HL-60/S4 treated with phorbol 12-myristate 13-acetate at 8.2 ng/mL for 4 days and 3 days (cell line): ENCODE data around the gene STK32B.
"Not testable (repeated sequence)": the region's sequence is repeated elsewhere in the genome, so short reads cannot be mapped to it uniquely, and the experiment has no call there.

ENCODE experiments used
- in situ Hi-C: fragments of 300-500 bp; cut with MboI; formaldehyde crosslinking; loops from 2 replicates; pipeline ENCODE4 v1.15.0; 2022; ENCODE audit warnings: low sequenced_read_pairs

STK32B gene

DNA sequence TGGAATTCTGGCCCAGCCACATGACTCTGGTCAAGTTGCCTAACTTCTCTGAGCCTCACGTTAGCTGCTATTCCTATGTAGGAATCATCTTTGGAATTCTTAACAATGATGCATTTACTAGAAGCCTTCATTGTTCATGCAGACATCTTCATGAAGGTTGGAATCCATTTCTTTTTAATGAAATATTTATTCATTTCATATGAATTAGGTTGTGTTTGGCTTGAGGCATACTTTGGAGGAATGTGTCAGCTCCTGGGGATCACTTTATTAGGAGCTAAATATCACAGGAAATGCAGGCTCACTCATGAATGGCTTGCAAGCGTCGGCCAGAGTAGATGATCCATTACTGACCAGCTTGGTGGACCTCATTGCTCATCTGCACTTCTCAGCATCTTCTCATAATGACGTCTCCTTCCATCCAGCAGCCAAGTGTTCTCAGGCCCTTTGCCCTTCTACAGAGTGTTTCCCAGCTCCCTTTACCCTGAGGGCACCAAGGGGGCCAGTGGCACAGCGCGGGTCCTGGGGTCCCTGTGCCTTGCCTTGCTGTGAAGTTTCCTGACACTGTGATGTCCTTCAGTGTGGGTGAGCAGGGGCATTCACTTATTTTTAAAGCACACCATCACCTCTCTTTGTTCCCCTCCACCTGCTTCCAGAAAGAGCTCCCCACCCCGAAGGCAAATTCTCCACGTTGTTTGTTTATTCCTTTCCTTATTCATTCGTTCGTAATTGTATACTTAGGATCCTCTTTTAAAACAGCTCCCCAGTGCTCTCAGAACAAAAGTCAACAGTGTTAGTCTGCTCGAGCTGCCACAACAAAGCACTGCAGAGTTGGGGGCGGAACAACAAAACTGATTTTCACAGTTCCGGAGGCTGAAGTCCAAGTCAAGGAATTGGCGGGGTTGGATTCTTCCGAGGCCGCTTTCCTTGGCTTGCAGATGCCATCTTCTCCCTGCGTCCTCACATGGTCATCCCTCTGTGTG is 106.8 kb downstream of the STK32B start:
- in situ Hi-C loops, result no loop called here

DNA sequence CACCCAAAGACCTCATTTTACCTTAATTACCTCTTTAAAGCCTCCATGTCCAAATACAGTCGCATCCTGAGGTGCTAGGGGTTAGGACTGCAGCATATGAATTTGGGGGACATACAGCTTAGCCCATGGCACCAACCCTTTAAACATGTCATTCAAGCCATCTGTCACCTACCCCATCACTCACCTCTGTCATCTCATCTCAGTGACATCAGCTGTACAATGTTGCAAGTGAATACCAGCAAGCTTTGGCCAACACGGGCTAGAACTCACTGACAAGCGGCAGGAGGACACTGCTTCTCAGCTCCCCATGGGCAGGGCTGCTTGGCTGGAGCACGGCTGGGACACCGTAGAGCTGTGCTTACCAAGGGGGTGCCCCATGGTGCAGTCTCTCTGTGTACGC is 107.5 kb downstream of the STK32B start:
- in situ Hi-C loops, result no loop called here

DNA sequence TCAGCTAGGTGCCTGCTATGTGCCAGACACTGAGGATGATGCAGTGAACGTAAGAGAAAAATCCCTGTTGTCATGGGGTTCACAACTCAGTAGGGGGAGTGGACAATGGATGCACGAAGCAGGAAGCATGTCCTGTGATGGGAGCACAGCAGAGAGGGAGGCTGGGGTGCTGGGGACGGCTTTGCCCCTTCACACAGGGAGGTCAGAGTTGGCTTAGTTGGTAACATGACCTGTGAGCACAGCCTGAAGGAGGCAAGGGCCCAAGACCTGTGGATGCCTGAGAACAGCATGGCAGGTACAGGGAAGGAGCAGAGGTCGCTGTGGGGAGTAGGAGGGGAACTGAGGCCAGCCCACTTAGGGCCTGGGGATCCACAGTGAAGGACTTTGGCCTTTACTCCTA is 109.4 kb downstream of the STK32B start:
- in situ Hi-C loops, result no loop called here

GRCh38 chr4:5162909-5163508 is 111.7 kb downstream of the STK32B start:
- in situ Hi-C loops, result no loop called here

DNA sequence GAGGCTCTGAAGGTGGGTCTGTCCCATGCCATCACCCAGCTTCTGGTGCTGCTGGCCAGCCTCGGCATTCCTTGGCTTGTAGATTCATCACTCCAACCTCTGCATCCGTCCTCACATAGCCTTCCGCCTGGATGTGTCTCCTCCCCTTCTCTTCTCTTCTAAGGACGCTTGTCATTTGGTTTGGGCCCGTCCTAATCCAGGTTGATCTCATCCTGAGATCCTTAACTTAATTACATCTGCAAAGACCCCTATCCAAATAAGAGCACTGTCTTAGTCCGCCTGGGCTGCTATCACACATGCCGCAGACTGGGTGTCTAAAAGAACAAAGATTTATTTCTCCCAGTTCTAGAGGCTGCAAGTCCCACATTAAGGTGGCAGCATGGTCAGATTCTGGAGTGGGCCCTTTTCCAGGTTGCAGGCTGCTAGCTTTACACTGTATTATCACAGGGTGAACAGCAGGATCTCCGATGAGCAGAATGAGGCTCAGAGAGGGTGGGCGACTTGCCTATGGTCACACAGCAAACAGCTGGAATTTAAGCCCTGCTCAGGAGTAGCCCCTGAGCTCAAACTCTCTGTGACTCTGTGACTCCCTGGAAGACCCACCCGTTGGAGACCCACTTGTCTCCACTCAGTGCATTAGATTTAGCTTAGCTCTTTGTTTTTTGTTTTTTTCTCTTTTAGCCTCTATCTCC is 113.1 kb downstream of the STK32B start:
- in situ Hi-C loops, result no loop called here

- in situ Hi-C loops, result no loop called here
These were observed 114.4 kb downstream of the STK32B start for GRCh38 chr4:5165420-5166369.

- in situ Hi-C loops, result no loop called here
These were observed 115.1 kb downstream of the STK32B start for GRCh38 chr4:5166377-5166776.

- in situ Hi-C loops, result no loop called here
These were observed 117.6 kb downstream of the STK32B start for GRCh38 chr4:5168891-5169290.

DNA sequence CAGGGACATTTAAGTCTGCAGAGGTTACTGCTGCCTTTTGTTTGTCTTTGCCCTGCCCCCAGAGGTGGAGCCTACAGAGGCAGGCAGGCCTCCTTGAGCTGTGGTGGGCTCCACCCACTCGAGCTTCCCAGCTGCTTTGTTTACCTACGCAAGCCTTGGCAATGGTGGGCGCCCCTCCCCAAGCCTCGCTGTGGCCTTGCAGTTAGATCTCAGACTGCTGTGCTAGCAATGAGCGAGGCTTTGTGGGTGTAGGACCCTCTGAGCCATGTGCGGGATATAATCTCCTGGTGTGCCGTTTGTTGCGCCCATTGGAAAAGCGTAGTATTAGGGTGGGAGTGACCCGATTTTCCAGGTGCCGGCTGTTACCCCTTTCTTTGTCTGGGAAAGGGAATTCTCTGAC is 124.6 kb downstream of the STK32B start:
- in situ Hi-C loops, result not testable (repeated sequence)

DNA sequence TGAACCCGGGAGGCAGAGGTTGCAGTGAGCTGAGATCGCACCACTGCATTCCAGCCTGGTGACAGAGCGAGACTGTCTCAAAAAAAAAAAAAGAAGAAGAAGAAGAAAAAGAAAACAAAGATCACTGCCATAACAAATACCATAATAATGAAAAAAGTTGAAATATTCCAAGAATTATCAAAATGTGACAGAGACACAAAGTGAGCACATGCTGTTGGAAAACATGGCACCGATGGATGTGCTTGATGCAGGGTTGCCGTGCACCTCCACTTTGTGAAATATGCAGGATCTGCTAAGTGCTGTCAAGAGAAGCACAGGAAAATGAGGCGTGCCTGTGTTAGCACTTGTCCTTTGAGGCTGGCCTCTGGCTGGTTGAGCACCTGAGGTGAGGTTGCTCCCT is 133.3 kb downstream of the STK32B start:
- in situ Hi-C loops, result no loop called here

GRCh38 chr4:5185551-5185950 is 134.3 kb downstream of the STK32B start:
- in situ Hi-C loops, result no loop called here

DNA sequence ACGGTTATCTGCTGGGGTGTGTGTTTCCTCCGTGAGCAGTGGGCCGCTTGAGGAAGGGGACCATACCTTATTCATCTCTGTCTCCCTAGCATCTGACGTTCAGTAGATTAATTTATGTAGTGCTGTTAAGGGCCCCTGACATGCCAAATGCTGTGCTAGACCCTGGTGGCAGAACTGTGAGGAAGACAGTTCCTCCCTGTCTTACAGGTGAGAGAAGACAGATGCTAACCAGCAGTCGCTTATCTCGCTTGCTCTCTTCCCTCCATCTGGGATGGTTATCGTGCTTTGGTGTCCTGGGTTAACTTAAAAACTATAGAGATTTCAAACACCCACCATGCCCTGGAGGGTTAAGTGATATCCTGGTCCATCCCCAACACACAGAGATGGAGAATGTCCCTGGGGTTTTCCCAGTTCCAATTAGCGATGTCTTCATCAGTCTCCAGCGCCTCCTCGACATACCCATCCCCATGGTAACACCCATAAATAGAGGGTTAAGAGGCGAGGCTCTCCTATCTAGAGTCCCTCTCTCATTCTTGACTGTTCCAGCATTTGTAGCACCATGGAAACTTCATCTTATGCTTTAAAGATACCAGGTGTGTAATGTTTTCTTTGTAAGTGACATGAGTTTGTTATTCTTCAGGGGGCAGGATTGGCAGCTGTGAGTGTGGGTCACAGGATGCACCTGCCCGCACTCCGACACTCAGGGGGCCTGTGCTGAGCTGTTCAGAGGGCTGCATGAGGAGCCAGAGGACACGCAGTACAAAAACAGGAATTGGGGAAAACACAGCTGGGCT is 135.2 kb downstream of the STK32B start:
- in situ Hi-C loops, result no loop called here

DNA sequence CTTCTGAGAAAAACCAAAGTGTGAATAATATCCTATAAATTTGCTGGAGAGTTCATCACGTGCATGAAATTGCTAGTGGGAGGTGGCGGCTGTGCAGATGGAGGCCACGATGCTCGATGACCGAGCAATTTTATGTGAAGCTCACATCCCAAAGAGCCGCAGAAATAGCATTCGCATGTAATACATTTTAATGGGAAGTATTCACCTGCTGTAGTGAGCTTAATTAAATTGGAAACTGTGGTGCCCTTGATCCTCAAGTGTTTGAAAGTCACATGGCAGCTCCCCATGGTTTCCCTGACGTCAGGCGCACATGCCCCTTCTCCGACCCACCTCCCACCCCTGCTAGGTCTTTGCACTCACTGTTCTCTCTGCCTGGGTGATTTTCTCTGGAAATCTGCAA is 136.8 kb downstream of the STK32B start:
- in situ Hi-C loops, result no loop called here

GRCh38 chr4:5191831-5192230 is 140.6 kb downstream of the STK32B start:
- in situ Hi-C loops, result no loop called here

- in situ Hi-C loops, result no loop called here
These were observed 141.0 kb downstream of the STK32B start for GRCh38 chr4:5192271-5192670.

DNA sequence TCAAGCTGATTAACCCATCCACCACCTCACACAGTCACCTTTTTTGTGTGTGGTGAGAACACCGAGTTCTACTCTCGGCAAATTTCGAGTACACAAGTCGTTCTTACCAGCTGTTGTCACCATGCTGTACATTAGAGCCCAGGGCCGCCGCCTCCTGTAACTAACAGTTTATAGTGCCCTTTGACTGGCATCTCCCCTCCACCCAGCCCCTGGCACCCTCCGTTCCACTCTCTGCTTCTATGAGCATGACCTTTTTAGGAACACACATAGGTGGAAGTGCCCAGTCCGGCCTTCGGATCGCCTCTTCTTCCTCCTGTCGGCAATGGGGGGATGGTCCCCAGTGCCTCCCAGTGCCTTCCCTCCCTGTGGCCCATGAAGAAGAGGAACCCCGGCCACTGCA is 141.4 kb downstream of the STK32B start:
- in situ Hi-C loops, result no loop called here

DNA sequence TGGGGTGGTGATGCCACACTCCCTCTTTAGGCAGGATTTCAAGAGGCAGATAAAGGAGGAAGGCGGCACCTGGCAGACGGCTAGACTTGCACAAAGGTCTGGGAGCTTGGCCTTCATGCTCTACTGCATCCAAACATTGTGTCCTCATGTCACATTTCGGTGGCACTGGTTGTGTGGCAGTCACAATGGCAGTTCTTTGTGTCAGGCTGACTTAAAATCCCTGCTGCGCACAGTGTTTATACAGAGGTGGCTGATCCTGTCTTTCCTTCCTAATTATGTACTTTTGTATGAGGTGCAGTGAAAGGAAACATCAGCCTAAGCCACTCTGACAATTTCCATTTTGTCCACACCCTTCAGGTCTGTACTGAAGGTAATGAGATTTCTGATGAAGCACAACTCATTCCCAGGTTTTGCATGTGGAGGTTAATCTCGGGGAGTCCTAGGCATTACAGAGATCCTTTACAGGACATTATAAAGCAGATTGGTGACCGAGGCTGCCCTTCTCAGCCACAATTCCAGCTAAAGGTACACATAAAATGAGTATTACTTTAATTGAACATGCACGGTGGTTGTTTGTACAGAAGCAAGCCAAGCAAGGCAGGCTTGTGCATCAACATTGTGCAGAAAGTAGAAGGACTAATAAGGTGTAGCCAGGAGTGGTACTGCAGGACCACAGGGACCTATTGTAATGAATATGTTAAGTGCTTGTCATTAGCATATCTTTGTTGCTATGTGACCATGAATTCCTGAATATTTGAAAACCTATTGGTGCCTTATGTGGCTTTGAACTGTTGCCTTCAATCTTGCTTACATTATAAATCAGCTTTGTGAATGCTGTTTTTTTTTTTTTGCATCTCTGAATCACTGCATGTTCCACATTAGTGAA is 147.6 kb downstream of the STK32B start:
- in situ Hi-C loops, result no loop called here

GRCh38 chr4:5199912-5200311 is 148.6 kb downstream of the STK32B start:
- in situ Hi-C loops, result no loop called here

DNA sequence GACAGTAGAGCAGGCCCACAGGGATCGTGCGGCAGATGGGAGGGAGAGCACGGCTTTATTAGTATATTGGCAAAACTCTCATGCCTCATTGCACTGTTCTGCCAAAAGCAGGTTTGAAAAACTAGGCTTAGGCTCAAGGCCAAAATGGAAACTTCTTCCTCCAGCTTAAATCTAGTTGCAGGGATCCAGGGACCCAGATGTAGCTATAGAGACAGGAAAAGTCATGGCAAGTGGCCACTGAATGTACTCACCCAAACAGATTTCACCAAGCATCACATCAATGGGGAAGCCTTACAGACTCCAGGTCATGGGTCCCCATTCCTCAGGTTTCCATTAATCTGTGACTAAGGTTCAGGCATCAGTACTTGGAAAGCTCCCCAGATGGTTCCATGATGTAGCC is 149.2 kb downstream of the STK32B start:
- in situ Hi-C loops, result no loop called here
